ENCODE results near the gene ACSS1.
A peak's percentile ranks its signal among the peaks of the same experiment; 100 is the strongest.

The ACSS1 gene

DNA sequence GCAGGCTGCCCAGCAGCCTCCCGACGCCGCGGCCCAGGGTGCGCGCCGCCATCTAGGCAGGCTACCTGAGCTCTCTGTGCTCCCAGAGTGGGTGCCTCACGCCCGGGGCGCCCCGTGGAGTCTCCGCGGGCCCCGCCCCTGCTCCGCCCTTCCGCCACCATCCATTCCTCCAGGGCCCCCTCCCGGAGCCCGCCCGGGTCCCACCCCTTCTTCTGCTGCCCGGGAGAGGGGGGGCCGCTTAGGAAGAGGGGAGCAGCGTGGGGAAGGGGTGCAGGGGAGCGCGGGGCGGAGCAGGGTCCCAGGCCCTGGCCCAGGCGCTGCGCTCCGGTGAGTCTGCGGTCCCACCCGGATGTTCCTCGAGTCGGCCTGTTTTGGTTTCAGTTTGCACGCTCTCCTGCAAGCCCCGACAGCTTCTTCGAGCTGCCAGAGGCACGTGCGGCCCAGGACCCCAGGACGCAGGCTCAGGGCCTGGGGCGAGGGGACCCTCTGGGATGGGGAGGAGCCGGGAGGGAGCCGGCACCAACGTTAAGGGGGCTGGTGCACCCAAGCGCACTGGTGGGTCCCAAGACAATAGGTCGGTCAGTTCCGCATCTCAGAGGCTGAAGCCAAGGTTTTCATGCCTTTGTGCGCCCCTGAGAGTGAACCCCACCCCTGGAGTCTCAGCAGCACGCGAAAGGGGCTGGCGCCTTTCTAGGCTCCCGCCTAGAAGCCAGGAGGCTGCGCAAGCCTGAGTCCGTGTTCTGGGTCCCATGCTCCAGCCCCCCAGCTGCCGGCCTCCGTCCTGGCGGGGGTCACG lies at the start of gene ACSS1:
ACSS1 (minus strand) TSS at position 89 of the 796 bp plus-strand sequence; CDS start at position 52, 37 bp downstream.
- DNase-seq (ENCODE audit: low read depth) = no peak
- TF ChIP-seq, protein P1, sequence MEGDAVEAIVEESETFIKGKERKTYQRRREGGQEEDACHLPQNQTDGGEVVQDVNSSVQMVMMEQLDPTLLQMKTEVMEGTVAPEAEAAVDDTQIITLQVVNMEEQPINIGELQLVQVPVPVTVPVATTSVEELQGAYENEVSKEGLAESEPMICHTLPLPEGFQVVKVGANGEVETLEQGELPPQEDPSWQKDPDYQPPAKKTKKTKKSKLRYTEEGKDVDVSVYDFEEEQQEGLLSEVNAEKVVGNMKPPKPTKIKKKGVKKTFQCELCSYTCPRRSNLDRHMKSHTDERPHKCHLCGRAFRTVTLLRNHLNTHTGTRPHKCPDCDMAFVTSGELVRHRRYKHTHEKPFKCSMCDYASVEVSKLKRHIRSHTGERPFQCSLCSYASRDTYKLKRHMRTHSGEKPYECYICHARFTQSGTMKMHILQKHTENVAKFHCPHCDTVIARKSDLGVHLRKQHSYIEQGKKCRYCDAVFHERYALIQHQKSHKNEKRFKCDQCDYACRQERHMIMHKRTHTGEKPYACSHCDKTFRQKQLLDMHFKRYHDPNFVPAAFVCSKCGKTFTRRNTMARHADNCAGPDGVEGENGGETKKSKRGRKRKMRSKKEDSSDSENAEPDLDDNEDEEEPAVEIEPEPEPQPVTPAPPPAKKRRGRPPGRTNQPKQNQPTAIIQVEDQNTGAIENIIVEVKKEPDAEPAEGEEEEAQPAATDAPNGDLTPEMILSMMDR (IDR thresholded peaks at IDR 0.05; ENCODE audit: insufficient read depth, low read depth, low read length, missing control alignments) = no peak

DNA sequence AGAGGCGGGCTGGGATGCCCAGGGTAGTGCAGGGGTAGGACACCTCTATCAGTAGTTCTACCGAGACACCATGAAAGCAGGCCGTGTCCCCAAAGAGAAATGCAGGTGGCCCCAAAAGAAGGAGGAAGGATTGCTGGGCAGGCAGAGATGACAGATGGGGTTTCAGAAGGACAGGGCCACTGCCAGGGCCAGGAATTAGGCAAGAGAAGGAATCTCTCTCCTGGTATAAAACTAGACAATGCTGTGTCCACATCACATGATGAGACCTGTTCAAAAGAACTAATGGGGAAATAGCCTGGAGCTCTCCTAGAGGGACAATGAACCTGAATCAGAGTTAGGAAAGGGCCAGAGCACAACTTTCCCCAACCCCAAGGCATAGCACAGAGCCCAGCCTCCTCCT lies 45.6 kb upstream of the ACSS1 start:
- H3K4me3 ChIP-seq (ENCODE audit: low read length) = no peak overlapping the region
- TF ChIP-seq, protein P1 (IDR thresholded peaks at IDR 0.05; ENCODE audit: insufficient read depth, low read depth, low read length, missing control alignments) = no peak
- no peak for DNase-seq (ENCODE audit: low read depth)

More for the DNA sequence above, at the start of gene ACSS1:
- H3K4me3 ChIP-seq (ENCODE audit: low read length) = peak within 1 kb of the TSS; percentile 60

DNA sequence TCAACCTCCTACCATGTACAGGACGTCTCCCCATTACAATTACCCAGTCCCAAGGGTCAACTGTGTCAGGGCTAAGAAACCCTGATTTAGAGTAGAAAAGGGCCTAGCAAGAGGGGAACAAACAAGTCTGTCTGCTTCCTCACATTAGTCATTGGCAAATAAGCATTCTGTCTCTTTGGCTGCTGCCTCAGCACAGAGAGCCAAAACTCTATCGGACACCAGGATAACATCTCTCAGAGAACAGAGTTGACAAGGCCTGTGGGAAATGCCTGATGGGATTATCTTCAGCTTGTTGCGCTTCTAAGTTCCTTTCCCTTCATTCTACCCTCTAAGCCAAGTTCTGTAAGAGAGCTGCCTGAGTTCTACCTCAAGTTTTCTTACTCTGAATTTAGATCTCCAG lies 43.0 kb upstream of the ACSS1 start:
- TF ChIP-seq, protein P1 (IDR thresholded peaks at IDR 0.05; ENCODE audit: insufficient read depth, low read depth, low read length, missing control alignments) = no peak
- no peak for DNase-seq (ENCODE audit: low read depth)
- no peak overlapping the region for H3K4me3 ChIP-seq (ENCODE audit: low read length)

DNA sequence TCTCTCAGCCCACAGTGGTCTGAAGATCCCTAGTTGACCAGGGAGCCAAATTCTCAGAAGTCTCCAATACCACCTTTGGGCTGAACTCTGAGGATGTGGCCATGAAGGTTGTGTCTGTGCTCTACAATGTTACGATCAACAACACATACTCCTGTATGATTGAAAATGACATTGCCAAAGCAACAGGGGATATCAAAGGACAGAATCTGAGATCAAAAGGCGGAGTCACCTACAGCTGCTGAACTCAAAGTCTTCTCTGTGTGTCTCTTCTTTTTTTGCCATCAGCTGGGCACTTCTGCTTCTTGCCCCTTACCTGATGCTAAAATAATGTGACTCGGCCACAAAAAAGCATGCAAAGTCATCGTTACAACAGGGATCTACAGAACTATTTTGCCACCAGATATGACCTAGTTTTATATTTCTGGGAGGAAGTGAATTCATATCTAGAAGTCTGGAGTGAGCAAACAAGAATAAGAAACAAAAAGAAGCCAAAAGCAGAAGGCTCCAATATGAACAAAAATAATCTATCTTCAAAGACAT lies 41.7 kb upstream of the ACSS1 start:
- H3K4me3 ChIP-seq (ENCODE audit: low read length) = no peak overlapping the region

DNA sequence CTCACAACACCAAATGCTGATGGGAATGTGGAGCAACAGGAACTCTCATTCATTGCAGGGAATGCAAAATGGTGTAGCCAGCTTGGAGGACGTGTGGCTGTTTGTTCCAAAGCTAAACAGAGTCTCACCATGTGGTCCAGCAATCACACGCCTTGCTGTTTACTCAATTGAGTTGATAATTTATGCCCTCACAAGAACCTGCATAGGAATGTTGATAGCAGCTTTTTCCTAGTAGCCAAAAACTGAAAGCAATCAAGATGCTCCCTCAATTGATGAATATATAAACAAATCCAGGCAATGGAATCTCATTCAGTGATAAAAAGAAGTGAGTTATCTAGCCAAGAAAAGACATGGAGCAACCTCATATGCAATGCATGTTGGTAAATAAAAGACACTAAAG lies 39.6 kb upstream of the ACSS1 start:
- no peak overlapping the region for H3K4me3 ChIP-seq (ENCODE audit: low read length)
- DNase-seq (ENCODE audit: low read depth) = no peak
- TF ChIP-seq, protein P1 (IDR thresholded peaks at IDR 0.05; ENCODE audit: insufficient read depth, low read depth, low read length, missing control alignments) = no peak

More for the DNA sequence above, 41.7 kb upstream of the ACSS1 start:
- TF ChIP-seq, protein P1 (IDR thresholded peaks at IDR 0.05; ENCODE audit: insufficient read depth, low read depth, low read length, missing control alignments) = no peak
- no peak for DNase-seq (ENCODE audit: low read depth)

DNA sequence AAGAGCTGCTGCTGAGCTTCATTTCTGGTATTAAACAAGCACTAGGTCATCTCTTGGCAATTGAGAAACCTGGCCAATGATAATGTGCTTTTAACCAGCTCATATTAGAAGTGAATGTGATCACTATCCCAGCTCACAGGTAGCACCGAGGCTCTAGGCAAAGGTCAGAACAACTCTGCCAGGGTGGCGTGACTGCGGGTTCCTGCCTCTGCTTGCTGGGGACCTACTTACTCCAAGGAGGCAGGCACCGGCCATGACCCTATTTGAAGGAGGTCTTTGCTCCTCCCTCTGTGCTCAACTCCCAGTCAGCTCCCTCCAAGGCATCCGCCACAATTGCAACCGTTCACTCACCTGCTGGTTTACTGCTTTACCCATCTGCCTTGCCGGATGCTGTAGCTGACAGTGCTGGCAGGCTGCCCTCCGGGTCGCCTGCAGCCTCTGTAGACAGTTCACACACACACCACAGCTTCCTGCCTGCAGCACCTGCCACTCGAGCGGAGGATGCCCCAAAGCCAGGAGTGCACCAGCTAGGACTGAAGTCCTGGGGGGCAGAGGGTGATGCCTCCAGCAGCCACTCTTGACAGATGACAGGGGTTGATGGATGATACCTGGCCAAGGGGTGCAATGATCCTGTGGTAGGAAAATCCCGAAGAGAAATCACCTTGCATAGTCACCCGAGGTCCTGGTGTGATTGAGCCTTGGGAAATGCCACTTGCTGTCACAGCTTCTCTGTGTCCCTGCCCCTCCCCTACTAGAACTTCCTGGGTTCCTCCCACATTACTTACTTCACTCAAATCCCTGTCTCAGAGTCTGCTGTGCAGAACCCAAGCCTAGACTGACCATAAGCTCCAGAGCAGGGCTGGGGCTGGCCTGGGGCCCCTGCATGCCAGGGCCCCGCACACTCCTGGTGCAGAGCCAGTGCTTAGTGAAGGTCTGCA lies 32.8 kb upstream of the ACSS1 start:
- DNase-seq (ENCODE audit: low read depth) = no peak
- H3K4me3 ChIP-seq (ENCODE audit: low read length) = no peak overlapping the region
- TF ChIP-seq, protein P1 (IDR thresholded peaks at IDR 0.05; ENCODE audit: insufficient read depth, low read depth, low read length, missing control alignments) = no peak
